Muscle of arm (tissue), 12 donors: ENCODE measurements around the gene SLC25A25. TPM values are rescaled to one million over a fixed set of nuclear protein-coding genes. Genes with fewer than 3 reads are reported as not detected.

Source experiments
- DNase-seq: peaks from one replicate; pipeline ENCODE4 v3.0.0-alpha.2; 2013
- polyA plus RNA-seq, 12 donors: library from polyadenylated mRNA; unstranded; fragments of 120-200 nt; gene quantifications; one replicate each; pipeline ENCODE4 v1.2.1, GENCODE V29; 2013; ENCODE audit not compliant: insufficient read length in 12 of 12

SLC25A25 gene
- polyA plus RNA-seq, 12 donors: 10.8 to 15.3 (median 11.6) TPM; not detected in 1

- DNase-seq: no peak
Observed at GRCh38 chr9:128144239-128145181, 76.5 kb downstream of the SLC25A25 start.

- DNase-seq: no peak
Observed at GRCh38 chr9:128145536-128145935, 77.5 kb downstream of the SLC25A25 start.

- no peak for DNase-seq
Observed at GRCh38 chr9:128145951-128146351, 77.9 kb downstream of the SLC25A25 start.

GRCh38 chr9:128146591-128147120, 78.6 kb downstream of the SLC25A25 start:
- DNase-seq: no peak

GRCh38 chr9:128148509-128149000, 80.5 kb downstream of the SLC25A25 start:
- no peak for DNase-seq

- DNase-seq: no peak
Observed at GRCh38 chr9:128149001-128149701, 81.1 kb downstream of the SLC25A25 start, which contains the start of gene LCN2. LCN2 (plus strand) TSS chr9:128149453; CDS start chr9:128149526, 73 bp downstream.

GRCh38 chr9:128149951-128150593, 82.0 kb downstream of the SLC25A25 start:
- DNase-seq: no peak

- DNase-seq: no peak
Observed at GRCh38 chr9:128150594-128151308, 82.7 kb downstream of the SLC25A25 start.

- no peak for DNase-seq
Observed at GRCh38 chr9:128151309-128152132, 83.5 kb downstream of the SLC25A25 start.

GRCh38 chr9:128152133-128153059, 84.4 kb downstream of the SLC25A25 start:
- DNase-seq: no peak

- no peak for DNase-seq
Observed at GRCh38 chr9:128153060-128153946, 85.3 kb downstream of the SLC25A25 start.

- no peak for DNase-seq
Observed at GRCh38 chr9:128153947-128154695, 86.1 kb downstream of the SLC25A25 start.

GRCh38 chr9:128155736-128156500, 87.9 kb downstream of the SLC25A25 start:
- DNase-seq: no peak
